ENCODE data around the gene KPNB1.

GRCh38 chr17:47611372-47612350 is 38.1 kb upstream of the KPNB1 start:
- TF ChIP-seq, protein P1, sequence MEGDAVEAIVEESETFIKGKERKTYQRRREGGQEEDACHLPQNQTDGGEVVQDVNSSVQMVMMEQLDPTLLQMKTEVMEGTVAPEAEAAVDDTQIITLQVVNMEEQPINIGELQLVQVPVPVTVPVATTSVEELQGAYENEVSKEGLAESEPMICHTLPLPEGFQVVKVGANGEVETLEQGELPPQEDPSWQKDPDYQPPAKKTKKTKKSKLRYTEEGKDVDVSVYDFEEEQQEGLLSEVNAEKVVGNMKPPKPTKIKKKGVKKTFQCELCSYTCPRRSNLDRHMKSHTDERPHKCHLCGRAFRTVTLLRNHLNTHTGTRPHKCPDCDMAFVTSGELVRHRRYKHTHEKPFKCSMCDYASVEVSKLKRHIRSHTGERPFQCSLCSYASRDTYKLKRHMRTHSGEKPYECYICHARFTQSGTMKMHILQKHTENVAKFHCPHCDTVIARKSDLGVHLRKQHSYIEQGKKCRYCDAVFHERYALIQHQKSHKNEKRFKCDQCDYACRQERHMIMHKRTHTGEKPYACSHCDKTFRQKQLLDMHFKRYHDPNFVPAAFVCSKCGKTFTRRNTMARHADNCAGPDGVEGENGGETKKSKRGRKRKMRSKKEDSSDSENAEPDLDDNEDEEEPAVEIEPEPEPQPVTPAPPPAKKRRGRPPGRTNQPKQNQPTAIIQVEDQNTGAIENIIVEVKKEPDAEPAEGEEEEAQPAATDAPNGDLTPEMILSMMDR (IDR thresholded peaks at IDR 0.05; ENCODE audit: insufficient read depth, low read length), result no peak
- TF ChIP-seq GABPA (IDR thresholded peaks at IDR 0.05; ENCODE audit: low read depth), result no peak
- no peak for TF ChIP-seq POLR2AphosphoS5 (IDR thresholded peaks at IDR 0.05; ENCODE audit: low read depth)
- TF ChIP-seq, protein P2, sequence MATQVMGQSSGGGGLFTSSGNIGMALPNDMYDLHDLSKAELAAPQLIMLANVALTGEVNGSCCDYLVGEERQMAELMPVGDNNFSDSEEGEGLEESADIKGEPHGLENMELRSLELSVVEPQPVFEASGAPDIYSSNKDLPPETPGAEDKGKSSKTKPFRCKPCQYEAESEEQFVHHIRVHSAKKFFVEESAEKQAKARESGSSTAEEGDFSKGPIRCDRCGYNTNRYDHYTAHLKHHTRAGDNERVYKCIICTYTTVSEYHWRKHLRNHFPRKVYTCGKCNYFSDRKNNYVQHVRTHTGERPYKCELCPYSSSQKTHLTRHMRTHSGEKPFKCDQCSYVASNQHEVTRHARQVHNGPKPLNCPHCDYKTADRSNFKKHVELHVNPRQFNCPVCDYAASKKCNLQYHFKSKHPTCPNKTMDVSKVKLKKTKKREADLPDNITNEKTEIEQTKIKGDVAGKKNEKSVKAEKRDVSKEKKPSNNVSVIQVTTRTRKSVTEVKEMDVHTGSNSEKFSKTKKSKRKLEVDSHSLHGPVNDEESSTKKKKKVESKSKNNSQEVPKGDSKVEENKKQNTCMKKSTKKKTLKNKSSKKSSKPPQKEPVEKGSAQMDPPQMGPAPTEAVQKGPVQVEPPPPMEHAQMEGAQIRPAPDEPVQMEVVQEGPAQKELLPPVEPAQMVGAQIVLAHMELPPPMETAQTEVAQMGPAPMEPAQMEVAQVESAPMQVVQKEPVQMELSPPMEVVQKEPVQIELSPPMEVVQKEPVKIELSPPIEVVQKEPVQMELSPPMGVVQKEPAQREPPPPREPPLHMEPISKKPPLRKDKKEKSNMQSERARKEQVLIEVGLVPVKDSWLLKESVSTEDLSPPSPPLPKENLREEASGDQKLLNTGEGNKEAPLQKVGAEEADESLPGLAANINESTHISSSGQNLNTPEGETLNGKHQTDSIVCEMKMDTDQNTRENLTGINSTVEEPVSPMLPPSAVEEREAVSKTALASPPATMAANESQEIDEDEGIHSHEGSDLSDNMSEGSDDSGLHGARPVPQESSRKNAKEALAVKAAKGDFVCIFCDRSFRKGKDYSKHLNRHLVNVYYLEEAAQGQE (IDR thresholded peaks at IDR 0.05; ENCODE audit: insufficient replicate concordance, low read depth), result no peak
- TF ChIP-seq SPI1 (IDR thresholded peaks at IDR 0.05; ENCODE audit: borderline replicate concordance, low read depth), result no peak
